ENCODE measurements around the gene EPHA3.

The EPHA3 gene

DNA sequence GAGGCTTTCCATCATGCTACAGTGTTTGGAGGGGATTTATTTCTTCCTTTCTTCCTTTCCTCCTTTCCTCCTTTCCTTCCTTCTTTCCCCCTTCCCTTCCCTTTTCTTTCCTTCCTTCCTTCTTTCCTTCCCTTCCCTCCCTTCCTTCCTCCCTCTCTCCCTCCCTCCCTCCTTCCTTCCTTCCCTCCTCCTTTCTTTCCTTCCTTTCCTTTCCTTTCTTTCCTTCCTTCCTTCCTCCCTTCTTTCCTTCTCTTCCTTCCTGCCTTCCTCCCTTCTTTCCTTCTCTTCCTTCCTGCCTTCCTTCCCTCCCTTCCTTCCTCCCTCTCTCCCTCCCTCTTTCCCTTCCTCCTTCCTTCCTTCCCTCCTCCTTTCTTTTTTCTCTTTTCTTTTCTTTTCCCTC is 127.2 kb downstream of the EPHA3 start:
- DNase-seq: no peak

DNA sequence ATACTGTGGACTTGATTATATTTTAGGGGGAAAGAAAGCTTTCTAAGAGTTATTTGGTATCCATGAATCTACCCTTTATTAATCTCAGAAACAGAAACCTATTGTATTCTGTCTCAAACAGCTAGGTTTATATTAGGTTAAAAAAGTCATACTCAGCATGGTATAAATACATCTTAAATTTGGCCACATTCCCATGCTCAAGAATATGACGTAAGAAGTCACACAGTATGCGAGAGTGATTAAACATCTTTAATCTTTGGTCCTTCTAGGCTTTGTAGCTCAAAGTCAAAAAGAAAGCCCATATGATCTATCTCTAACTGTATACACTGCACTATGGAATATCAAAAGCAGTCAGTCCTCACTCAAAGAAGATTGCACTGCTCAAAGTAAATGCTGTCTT is 131.4 kb downstream of the EPHA3 start:
- no peak for DNase-seq

DNA sequence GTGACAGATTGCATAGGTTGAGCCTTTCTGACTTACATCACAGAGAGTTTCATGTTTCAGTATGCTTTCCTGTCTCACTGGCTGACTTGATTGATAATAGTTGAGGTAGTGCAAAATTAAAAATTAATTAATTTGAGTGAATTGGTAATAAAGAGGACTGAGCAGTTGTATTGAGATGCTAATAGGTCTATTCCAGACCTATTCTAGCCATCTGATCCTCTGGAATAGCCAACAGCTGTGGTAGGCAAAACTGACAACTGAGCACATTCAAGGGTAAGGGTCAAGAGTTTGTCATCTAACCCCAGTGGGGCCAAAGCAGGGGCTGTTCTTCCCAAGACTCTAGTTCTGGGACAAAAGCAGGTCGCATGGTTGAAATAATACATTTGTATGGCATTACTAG is 132.4 kb downstream of the EPHA3 start:
- no peak for DNase-seq

DNA sequence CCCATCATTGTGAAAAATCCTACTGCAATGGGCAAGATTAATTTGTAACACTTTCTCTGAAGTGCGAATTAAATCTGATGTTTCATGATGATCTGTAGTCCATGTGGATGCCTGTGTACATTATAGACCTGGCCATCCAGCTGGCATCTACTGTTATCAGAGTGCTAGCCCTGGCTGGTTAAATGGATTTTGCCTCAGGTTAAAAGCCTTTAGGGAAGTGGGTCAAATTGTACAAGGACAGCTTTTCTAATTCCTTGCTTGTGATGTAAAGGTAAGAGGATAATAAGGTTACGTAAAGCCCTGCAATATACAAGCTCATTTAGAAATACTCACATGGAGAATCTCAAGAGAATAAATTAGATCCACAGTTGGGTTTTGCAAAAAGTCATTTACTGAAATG is 138.2 kb downstream of the EPHA3 start:
- DNase-seq: no peak

DNA sequence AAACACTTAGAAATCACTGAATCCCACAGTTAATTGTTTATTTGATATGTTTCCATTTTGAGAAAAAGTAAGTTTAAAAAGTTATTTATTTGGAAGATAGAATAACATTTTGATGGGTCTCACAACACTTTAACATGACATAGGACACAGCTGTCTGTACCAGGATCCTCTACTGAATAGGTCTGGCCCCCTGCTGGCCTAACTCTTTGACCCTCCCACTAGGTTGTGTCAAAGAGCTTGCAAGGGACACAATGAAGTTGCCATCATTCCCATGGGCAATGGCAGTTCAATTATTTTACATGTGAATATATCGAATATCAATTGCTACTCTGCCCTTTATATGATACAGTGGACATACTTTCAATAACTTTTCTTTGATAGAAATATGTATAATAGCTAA is 138.9 kb downstream of the EPHA3 start:
- no peak for DNase-seq

DNA sequence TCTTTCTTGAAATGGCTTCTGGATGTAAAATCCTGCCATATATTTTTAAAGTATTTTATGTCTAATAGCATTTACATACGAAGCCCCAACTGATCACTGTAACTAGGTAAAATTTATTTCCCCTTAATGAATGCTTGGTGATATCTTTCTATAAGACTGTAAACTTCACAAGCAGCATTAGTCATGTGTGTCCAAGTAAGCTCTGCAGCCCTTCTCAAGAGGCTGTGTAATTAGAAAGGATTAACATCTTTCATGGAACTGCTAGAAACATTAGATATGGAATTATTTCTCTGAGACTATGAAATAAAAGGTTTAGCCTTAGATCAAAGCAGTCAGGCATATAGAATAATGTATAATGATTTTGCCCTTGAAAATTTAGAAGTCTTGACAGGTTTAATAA is 143.3 kb downstream of the EPHA3 start:
- no peak for DNase-seq

DNA sequence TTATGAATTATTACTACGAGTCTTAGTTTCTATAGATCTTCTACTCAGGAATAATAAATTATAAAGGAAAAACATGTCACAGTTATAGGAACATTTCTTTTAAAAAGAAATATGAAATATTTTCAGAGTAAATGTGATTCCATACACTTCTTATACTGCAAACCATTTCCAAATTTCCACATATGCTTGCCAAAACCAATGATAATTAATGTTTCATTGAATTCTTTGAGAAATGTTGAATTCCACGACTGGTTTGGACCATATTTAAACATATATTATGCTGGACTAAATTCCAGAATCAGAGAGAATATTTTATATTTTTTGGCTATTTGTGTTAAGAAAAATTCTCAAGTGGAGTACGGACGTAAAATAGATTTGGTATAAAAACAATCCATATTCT is 144.6 kb downstream of the EPHA3 start:
- no peak for DNase-seq

DNA sequence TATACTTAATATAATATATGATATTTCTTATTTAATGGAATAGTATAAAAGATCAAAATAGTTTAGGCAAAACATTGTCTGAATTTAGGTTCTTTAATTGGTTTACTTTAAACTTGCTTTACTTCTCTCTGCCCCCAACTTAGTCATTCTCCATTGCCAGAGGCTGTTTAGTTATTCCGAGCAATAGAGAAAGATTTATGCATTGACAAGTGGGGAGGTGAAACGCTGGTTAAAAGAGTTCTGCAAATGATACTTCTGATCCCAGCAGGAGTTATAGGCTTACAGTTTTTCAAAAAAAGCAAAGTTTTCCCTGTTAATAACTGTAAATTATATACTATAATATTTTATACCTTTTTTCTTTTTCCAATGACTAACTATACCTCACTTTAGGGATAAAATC is 145.4 kb downstream of the EPHA3 start:
- no peak for DNase-seq

DNA sequence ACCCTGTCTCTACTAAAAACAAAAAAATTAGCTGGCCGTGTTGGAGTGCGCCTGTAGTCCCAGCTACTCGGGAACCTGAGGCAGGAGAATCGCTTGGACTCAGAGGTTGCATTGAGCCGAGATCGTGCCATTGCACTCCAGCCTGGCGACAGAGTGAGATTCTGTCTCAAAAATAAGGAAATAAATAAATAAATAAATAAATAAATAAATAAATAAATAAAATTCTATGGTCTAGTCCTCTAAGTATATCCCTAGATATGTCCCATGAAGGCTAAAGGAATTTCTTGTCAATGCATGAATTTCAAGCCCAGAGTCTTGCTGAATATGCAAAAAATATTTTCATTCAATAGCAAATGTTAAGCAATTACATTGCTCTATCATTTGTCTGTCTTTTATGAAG is 149.0 kb downstream of the EPHA3 start:
- DNase-seq: no peak

DNA sequence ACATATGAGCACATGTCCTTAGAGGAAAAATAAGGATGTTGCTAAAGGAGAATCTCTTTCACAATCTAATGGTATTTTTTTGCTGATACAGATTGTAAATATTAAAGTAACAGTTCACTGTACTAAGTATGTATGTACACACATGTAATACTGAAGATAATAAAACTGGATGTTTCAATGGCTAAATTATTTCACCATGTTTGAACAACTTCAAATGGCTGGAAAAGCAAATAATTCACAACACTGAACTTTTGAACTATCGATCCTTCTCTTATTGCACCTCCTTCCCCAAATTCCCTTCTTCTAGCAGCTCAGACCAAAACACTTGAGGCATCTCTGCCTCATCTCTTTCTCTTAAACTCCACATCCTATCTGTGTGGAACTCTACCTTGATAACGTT is 149.5 kb downstream of the EPHA3 start:
- no peak for DNase-seq

DNA sequence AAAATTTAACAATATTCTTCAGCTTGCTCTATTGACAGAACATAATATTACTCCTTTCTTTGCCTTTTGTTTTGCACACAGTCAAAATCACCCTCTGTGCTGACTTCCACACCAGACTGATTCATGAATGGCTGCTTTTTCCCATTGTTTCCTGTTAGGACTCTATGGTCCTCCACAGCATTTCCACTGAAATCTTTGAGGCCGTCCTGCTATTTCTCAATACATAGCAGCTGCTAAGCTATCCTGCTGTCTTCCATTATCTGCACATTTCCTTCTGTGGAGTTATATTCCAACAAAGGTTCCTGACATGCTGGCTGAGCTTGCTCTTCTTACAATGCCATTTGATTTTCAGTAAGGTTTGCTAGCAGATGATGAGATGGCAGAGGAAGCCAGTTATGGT is 153.3 kb downstream of the EPHA3 start:
- DNase-seq: no peak

DNA sequence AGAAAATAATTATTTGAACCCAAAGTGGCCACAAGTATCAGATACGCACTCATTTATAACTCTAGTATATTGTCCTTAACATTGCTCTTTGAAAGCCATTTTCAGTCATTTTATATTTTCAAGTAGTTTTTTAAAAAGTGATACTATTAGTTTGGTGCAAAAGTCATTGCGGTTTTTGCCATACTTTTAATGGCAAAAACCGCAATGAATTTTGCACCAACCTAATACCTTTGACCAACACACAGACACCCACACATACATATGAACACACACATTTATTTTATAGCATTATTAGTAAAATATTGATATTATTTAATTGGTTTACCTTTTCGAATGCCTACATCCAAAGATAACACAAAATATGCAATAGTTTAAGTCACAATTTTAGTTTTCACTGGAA is 154.3 kb downstream of the EPHA3 start:
- no peak for DNase-seq

DNA sequence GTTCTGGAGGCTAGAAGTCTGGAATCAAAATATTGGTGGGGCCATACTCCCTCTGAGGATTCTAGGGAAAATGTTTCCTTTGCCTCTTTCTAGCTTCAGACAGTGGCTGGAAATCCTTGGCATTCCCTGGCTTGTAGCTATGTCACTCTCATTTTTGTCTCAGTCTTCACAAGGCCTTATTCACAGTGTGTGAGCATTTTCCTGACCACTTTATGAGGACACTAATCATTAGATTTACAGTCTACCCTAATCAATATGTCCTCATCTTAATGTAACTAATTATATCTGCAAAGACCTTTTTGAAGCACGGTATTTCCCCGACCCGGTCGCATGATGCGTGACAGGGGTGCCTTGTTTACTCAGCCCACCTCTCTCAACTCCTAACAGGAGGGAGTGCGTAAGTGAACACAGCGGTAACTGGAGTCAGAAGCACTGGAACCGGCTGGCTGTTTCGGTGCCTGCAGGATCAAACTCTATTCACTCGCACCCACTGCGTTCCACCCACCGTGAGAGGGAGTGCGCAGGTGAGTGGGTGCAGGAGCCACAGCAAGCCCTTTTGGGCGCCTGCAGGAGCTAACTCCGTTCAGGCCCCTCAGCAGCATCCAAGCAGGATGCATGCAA is 155.0 kb downstream of the EPHA3 start:
- DNase-seq: no peak

DNA sequence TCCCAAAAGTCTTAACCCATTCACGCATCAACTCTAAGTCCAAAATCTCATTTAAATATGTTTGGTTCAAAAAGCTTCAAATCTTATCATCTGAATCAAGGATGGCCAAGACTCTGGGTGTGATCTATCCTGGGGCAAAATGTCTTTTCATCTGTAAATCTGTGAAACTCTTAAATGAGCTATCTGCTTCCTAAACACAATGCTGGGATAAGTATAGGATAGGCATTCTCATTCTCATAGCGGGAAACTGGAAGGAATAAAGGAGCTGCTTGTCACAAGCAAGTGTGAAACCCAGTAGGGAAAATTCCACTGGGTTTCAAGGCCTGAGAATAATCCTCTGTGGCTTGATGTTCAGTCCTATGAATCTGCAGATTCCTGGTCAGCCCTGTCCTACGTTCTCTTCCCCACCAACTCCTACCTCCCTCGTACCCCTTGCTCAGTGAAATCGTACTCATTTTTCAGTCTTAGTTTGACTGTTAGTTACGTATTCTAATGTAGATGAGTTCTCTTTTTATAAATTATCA is 156.7 kb downstream of the EPHA3 start:
- DNase-seq: no peak

DNA sequence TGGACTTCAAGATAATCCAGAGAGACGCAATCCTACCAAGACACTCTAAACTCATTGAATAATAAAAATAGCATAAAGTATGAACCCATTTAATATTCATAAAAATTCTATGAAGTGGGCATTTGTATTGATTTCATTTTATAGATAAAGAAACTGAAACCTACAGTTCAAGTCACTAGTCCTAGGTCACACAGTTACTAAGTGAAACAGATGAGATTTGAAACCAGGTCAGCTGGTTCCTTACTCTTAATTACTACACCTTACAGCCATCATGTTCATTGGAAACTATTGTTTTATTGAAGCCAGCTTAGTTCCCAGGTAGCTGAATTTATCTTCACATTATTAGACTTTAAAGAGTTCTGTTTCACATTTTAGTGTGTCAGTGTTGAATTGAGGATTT is 158.7 kb downstream of the EPHA3 start:
- no peak for DNase-seq

DNA sequence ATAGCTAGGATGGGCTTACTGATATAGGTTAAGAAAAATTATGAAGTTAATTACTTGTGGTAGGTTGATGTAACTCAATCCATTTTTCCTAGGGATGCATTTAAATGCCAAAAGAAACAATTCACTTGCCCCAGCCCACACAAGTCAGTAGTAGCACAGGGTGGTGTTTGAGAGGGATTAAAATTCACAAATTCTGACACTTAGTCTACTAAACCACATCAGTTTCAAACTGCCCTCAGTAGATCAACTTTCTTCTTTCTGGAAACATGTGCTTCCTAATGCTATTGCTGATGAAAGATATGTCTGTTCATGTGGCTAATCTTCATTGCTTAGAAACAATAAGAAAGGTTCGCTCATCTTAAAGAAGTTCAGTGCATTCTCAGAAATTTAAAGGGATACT is 160.6 kb downstream of the EPHA3 start:
- no peak for DNase-seq

DNA sequence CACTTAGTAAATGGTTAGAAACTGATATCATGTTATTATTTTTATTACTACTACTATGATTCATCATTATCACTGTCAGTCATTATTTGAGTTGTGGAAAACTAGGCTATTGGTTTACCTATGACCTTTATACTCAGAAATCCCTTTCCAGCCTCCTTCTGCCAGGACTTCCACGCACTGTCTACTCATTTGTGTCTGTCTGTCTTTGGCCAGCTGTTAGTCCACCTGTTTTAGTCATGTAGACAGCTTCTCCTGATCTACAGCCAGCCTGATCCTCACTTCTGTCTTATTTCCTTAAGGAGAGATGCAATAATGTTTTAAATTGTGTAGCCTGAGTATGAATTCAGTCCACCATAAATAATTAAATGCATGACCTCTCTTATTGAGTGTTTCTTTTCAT is 162.8 kb downstream of the EPHA3 start:
- no peak for DNase-seq

DNA sequence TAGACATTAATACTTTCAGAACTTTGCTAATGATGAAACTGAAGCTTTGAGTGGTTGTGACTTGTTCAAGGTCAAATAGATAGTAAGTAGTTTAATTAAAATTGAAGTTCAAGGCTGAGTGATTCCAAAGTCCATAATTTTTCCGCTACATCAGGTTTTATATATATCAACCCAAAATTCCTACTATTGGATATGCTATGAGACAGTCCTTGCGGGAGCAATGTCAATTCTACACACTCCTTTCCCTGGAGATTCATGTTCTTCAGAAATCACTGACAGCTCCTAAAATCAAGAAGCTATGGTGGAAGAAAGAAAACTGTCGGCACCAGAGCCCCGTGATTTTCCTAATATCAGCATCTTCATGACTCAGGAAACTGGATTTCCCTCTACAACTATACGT is 167.6 kb downstream of the EPHA3 start:
- no peak for DNase-seq

DNA sequence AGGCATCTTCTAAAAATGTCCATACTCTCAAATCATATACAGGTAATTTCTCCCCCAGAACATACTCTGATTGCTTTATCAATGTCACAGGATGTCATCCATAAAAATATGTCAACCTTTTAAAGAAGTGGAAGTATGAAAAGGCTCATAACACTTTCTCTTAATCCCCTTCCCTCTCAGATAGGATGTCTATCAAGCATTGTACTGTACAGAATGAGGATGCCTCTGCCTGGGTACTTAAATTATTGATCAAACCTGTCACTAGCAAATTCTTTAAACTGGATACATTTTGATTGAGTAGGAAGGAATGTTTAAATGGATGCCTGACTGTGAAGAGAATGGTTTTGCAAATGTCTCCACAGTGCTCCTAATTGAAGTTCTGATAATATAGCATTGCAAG is 168.7 kb downstream of the EPHA3 start:
- no peak for DNase-seq

DNA sequence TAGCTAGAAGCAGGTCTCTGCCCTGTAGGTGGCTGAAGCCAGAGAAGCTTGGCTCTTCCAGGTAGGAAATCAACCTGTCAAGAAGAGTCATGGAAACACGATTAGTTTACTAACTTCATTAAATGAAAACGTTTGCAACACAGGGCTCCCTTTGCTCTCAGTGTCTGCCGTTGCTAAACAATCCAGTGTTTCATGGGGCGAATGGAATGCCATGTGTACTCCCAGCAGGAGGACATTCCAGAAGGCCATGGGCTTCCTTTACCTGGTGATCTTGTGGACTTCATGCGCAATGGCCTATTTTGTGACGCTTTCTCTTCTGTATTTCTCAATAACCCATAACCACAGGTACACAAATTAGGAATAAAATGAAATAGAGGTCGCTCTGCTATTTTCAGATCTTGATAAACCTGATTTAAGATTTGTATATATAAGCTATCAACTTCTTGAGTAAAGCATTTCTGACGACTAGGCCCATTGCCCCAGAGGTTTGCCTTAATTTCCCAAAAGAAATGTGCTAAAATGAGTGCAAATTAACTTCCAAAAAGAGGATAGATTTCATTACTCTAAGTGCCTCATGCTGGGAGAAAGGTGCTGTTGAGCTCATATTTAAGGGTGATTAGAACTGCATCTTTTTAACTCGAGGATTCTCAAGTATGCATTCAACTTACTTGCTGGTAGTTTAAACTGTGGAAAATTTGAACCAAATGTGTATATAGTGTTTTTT is 171.0 kb downstream of the EPHA3 start:
- DNase-seq: no peak

DNA sequence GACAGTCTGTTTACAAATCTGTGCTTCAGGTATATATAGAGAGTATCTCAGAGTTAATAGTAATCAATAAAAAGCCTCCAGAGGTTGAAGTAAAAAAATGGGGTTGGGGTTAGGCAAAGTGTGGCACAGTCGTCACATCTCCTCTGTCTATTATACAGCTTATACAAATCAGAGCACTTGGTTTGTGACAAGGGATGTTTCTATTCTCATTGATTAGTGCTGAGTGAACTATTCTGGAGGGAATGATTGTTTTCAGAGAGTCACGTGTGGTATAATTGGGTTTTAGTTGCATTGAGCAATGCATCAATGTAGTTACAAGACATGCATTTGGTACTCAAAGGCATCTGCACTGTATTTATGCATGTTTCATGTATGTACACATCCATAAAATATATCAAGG is 172.9 kb downstream of the EPHA3 start:
- no peak for DNase-seq

DNA sequence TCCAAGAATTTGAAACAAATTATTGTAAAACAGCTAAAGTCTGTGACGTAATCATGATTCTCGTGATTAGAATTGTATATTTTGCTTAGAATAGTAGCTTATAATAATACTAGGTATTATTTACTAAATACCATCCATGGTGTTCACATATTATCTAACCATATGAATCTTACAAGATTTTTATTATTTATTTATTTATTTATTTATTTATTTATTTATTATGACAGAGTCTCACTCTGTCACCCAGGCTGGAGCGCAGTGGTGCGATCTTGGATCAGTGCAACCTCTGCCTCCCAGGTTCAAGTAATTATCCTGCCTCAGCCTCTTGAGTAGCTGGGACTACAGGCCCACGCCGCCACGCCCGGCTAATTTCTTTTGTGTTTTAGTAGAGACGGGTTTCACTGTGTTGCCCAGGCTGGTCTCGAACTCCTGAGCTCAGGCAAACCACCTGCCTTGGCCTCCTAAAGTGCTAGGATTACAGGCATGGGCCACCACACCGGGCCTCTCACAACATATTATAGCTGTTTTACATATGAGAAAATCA is 173.5 kb downstream of the EPHA3 start:
- no peak for DNase-seq

DNA sequence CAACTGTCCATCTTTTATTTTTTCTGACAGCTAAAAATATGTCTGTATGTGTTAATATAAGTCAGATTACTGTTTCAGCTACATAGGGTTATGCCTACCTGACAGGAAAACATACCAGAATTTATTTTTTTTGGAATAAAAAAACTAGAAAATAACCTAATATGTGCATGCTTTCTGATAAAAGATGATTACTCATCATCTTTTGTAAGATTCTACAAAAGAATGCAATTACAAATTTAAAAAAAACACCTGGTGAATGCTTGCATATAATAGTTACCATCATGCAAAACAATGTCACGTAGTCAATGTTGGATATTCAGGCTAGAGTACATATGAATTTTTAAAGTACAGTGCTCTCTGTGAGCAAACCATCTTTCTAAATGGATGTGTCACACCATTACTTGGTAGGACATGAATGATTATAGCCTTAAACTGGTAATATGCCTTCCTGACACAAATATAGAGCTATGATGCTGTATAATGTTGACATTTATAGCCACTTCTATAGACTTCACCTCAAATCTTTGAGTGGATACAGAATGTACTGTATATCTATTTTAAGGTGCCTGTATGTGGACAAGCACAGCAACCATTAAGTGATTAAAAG is 180.6 kb downstream of the EPHA3 start:
- DNase-seq: no peak

DNA sequence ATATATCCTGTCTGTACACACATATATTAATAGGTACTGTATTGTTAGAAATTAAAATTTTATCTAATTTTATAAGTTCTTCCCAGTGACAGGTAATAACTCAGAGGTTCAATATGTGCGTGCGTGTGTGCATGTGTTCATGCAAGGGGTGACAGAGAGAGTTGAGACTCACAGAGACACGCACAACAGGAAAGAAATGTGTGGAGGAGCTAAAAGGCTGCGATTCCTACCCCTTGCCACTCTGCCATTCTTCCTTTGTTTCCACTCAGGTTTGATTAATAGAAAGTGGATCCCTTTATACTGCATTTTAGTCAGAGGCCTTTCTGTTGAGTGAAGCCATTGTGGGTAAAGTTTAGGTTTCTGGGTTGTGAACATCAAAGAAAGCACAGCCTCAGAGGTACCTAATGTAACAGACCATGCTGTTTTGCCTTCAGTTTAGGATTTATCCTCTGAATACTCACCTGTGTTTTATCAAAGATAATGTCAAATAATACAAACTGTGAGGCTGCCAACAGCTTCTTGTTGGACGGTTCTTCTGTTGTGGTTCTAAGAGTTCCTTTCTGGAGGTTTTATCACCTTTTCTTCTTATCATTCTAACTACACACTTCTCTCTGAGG is 182.3 kb downstream of the EPHA3 start:
- no peak for DNase-seq
